ENCODE measurements around the gene P2RY12.

- TF ChIP-seq POLR2A (IDR thresholded peaks at IDR 0.05) (no peak), CTCF (IDR thresholded peaks at IDR 0.05) (no peak)
Observed at GRCh38 chr3:151423091-151423490, 38.5 kb upstream of the P2RY12 start.
